H1 (cell line): ENCODE results near the gene KMT5B. TPM values are rescaled to one million over a fixed set of nuclear protein-coding genes. Genes with fewer than 3 reads are reported as not detected.

ENCODE experiments used
- CTCF ChIA-PET: fragments of 300-600 bp; sonication (Branson Sonifier 250); formaldehyde crosslinking; loops from one replicate; lab custom pipeline; 2021; ENCODE audit not compliant: partially characterized antibody; lab: Charles Lee
- POLR2A ChIA-PET: fragments of 300-600 bp; sonication (Branson Sonifier 250); formaldehyde crosslinking; loops from one replicate; lab custom pipeline; 2021; ENCODE audit warnings: inconsistent platforms; ENCODE audit not compliant: partially characterized antibody; lab: Charles Lee
- DNase-seq, 2 experiments: peaks; one replicate each; pipeline versions ENCODE4 v3.0.0 to v3.0.0-alpha.2; 2010 to 2022; ENCODE audit warnings: low spot score in 2 of 2, low read depth in 1 of 2, mixed read lengths in 1 of 2
- FAIRE-seq: peaks from 2 replicates; lab custom pipeline; 2011; peaks lifted over from hg19 to GRCh38; lab: Jason Lieb, UNC
- H2AFZ ChIP-seq: 2 replicates; pipeline ENCODE4 v1.8.1; 2012; ENCODE audit warnings: low read length, inconsistent platforms
- H2AK5ac ChIP-seq: 2 replicates; pipeline ENCODE4 v1.6.1; 2013; ENCODE audit warnings: low read depth, low read length
- H2BK120ac ChIP-seq: replicated peaks from 2 replicates; pipeline ENCODE3; 2013; ENCODE audit warnings: low read depth, low read length, inconsistent platforms
- H2BK12ac ChIP-seq: 2 replicates; pipeline ENCODE4 v1.6.1; 2013; ENCODE audit warnings: low read depth, low read length
- H2BK15ac ChIP-seq: 2 replicates; pipeline ENCODE4 v1.6.1; 2013; ENCODE audit warnings: low read length
- H2BK20ac ChIP-seq: 2 replicates; pipeline ENCODE4 v1.6.1; 2013; ENCODE audit warnings: low read length
- H2BK5ac ChIP-seq: 2 replicates; pipeline ENCODE4 v1.6.1; 2013; ENCODE audit warnings: low read depth, low read length
- H3K14ac ChIP-seq: 2 replicates; pipeline ENCODE4 v1.6.1; 2013; ENCODE audit warnings: inconsistent platforms; ENCODE audit not compliant: insufficient read length
- H3K18ac ChIP-seq: 2 replicates; pipeline ENCODE4 v1.6.1; 2013; ENCODE audit warnings: low read length; ENCODE audit errors: extremely low read depth
- H3K23ac ChIP-seq: 2 replicates; pipeline ENCODE4 v1.6.1; 2013; ENCODE audit warnings: inconsistent platforms; ENCODE audit not compliant: insufficient read length
- H3K23me2 ChIP-seq: 2 replicates; pipeline ENCODE4 v1.6.1; 2013; ENCODE audit warnings: low read depth, low read length
- H3K27ac ChIP-seq: 2 replicates; pipeline ENCODE4 v1.6.1; 2011; ENCODE audit warnings: low read depth, low read length, inconsistent platforms
- H3K27me3 ChIP-seq, 4 experiments: replicated peaks in 1 of 4; 1 replicate in 1 of 4; 2 replicates in 3 of 4; pipeline versions ENCODE4 v1.6.1 to v1.8.1; 2011 to 2013; ENCODE audit warnings: low read length in 3 of 4, mild to moderate bottlenecking in 3 of 4, inconsistent platforms in 2 of 4, mixed read lengths in 2 of 4, moderate library complexity in 1 of 4; ENCODE audit not compliant: control insufficient read depth in 3 of 4, insufficient read depth in 3 of 4; ENCODE audit errors: extremely low read depth in 1 of 4
- H3K36me3 ChIP-seq, 4 experiments: 2 replicates each; pipeline versions ENCODE4 v1.6.1 to v1.8.1; 2011 to 2013; ENCODE audit warnings: mild to moderate bottlenecking in 4 of 4, low read length in 3 of 4, moderate library complexity in 2 of 4, control low read depth in 1 of 4, inconsistent platforms in 1 of 4; ENCODE audit not compliant: insufficient read depth in 4 of 4, control insufficient read depth in 2 of 4
- H3K4ac ChIP-seq: replicated peaks from 2 replicates; pipeline ENCODE3; 2013; ENCODE audit warnings: low read length, low read depth, mixed read lengths, inconsistent platforms; ENCODE audit not compliant: insufficient read length
- H3K4me1 ChIP-seq, 4 experiments: replicated peaks in 1 of 4; 1 replicate in 1 of 4; 2 replicates in 3 of 4; pipeline versions ENCODE4 v1.6.1 to v1.8.1; 2011 to 2013; ENCODE audit warnings: low read length in 3 of 4, inconsistent platforms in 2 of 4, mixed read lengths in 1 of 4; ENCODE audit not compliant: insufficient read depth in 4 of 4, control insufficient read depth in 3 of 4
- H3K4me2 ChIP-seq, 2 experiments: 2 replicates each; pipeline versions ENCODE4 v1.6.1 to v1.8.1; 2011 to 2013; ENCODE audit warnings: low read depth in 2 of 2, low read length in 2 of 2, control low read depth in 1 of 2, inconsistent platforms in 1 of 2, mild to moderate bottlenecking in 1 of 2; ENCODE audit not compliant: insufficient read depth in 1 of 2
- H3K4me3 ChIP-seq, 4 experiments: fragments of 200-600, 300-600 bp in 1 of 4; sonication (generic), shearing (Covaris generic), sonication (Bioruptor Twin) in 1 of 4; 2 replicates each; pipeline versions ENCODE4 v1.5.1 to v1.8.1; 2011 to 2016; ENCODE audit warnings: low read length in 4 of 4, low read depth in 3 of 4, control low read depth in 2 of 4, inconsistent platforms in 2 of 4, mild to moderate bottlenecking in 2 of 4, mixed read lengths in 1 of 4, moderate library complexity in 1 of 4; ENCODE audit not compliant: insufficient read depth in 2 of 4; ENCODE audit errors: extremely low read depth in 1 of 4
- H3K56ac ChIP-seq: replicated peaks from 2 replicates; pipeline ENCODE3; 2013; ENCODE audit warnings: low read depth, mild to moderate bottlenecking, mixed read lengths, low read length, inconsistent platforms; ENCODE audit not compliant: insufficient read length
- H3K79me1 ChIP-seq: 2 replicates; pipeline ENCODE4 v1.6.1; 2013; ENCODE audit warnings: low read depth, low read length, control low read depth
- H3K79me2 ChIP-seq, 2 experiments: 2 replicates each; pipeline versions ENCODE4 v1.6.1 to v1.8.1; 2012 to 2013; ENCODE audit warnings: low read length in 2 of 2, mild to moderate bottlenecking in 2 of 2, inconsistent platforms in 1 of 2; ENCODE audit not compliant: insufficient read depth in 2 of 2, control insufficient read depth in 1 of 2
- H3K9ac ChIP-seq, 4 experiments: replicated peaks in 1 of 4; 1 replicate in 1 of 4; 2 replicates in 3 of 4; pipeline versions ENCODE4 v1.6.1 to v1.8.1; 2011 to 2013; ENCODE audit warnings: low read depth in 3 of 4, low read length in 3 of 4, control low read depth in 2 of 4, mild to moderate bottlenecking in 2 of 4, moderate library complexity in 2 of 4, inconsistent platforms in 1 of 4; ENCODE audit errors: extremely low read depth in 1 of 4
- H3K9me3 ChIP-seq, 2 experiments: 2 replicates each; pipeline versions ENCODE4 v1.6.1 to v1.8.1; 2012 to 2013; ENCODE audit warnings: mild to moderate bottlenecking in 2 of 2, moderate library complexity in 2 of 2, control low read depth in 1 of 2, inconsistent platforms in 1 of 2, low read depth in 1 of 2, low read length in 1 of 2, mixed read lengths in 1 of 2; ENCODE audit not compliant: insufficient read depth in 2 of 2
- H4K20me1 ChIP-seq, 2 experiments: replicated peaks in 1 of 2; 2 replicates each; pipeline versions ENCODE3 to v1.8.1; 2011 to 2013; ENCODE audit warnings: inconsistent platforms in 2 of 2, low read length in 2 of 2, mild to moderate bottlenecking in 1 of 2; ENCODE audit not compliant: insufficient read depth in 2 of 2, control insufficient read depth in 1 of 2
- H4K5ac ChIP-seq: 2 replicates; pipeline ENCODE4 v1.6.1; 2013; ENCODE audit warnings: low read length, low read depth, mixed read lengths, inconsistent platforms; ENCODE audit not compliant: insufficient read length
- H4K8ac ChIP-seq: 2 replicates; pipeline ENCODE4 v1.8.0; 2013; ENCODE audit warnings: mild to moderate bottlenecking, moderate library complexity, low read length, inconsistent platforms; ENCODE audit not compliant: insufficient read depth; ENCODE audit errors: extremely low read depth
- H4K91ac ChIP-seq: replicated peaks from 2 replicates; pipeline ENCODE3; 2013; ENCODE audit warnings: low read length, mixed read lengths, inconsistent platforms; ENCODE audit not compliant: insufficient read length
- BCL11A ChIP-seq, 2 experiments: IDR thresholded peaks; one replicate each; pipeline ENCODE4 v1.6.1; 2011; ENCODE audit warnings: low read depth in 2 of 2, low read length in 2 of 2, mild to moderate bottlenecking in 2 of 2
- CBX5 ChIP-seq: fragments of 300-800, 300-1000 bp; sonication (generic); IDR thresholded peaks from 2 replicates; pipeline ENCODE4 v1.7.1; 2016; ENCODE audit warnings: antibody characterized with exemption, low read length, low read depth
- CHD2 ChIP-seq: IDR thresholded peaks from 2 replicates; pipeline ENCODE4 v1.6.1; 2012; ENCODE audit warnings: low read length, improper control_type of control experiment
- CREB1 ChIP-seq: IDR thresholded peaks from 2 replicates; pipeline ENCODE4 v1.6.1; 2012; ENCODE audit warnings: inconsistent platforms
- KDM1A ChIP-seq: fragments of 200-600, 300-600 bp; sonication (generic); IDR thresholded peaks from 2 replicates; pipeline ENCODE4 v1.7.1; 2016; ENCODE audit warnings: mild to moderate bottlenecking, low read length, borderline replicate concordance
- KDM5A ChIP-seq: fragments of 200-600 bp; IDR thresholded peaks from 2 replicates; pipeline ENCODE4 v1.7.1; 2012; ENCODE audit warnings: mild to moderate bottlenecking, low read length, inconsistent platforms, mixed read lengths
- NANOG ChIP-seq: IDR thresholded peaks from 2 replicates; pipeline ENCODE4 v1.6.1; 2011; ENCODE audit warnings: low read length, low read depth, mild to moderate bottlenecking, inconsistent platforms; ENCODE audit not compliant: insufficient read depth, poor library complexity, severe bottlenecking
- PHF8 ChIP-seq: fragments of 200-600 bp; sonication (generic); conservative IDR thresholded peaks from 2 replicates; pipeline ENCODE4 v1.7.1; 2012; ENCODE audit warnings: low read depth, mild to moderate bottlenecking, inconsistent platforms, low read length, moderate library complexity
- RBBP5 ChIP-seq: IDR thresholded peaks from 2 replicates; pipeline ENCODE4 v1.7.1; 2012; ENCODE audit warnings: low read depth, mild to moderate bottlenecking, inconsistent platforms, low read length, moderate library complexity, borderline replicate concordance
- RNF2 ChIP-seq: fragments of 200-900, 300-1000 bp; sonication (generic); IDR thresholded peaks from 2 replicates; pipeline ENCODE4 v1.7.1; 2016; ENCODE audit warnings: borderline replicate concordance, low read depth, mild to moderate bottlenecking, antibody characterized with exemption, low read length; ENCODE audit not compliant: poor library complexity, severe bottlenecking; ENCODE audit errors: missing control alignments
- SIX5 ChIP-seq: IDR thresholded peaks from 2 replicates; pipeline ENCODE4 v1.6.1; 2011; ENCODE audit warnings: mild to moderate bottlenecking, low read depth, low read length
- TCF12 ChIP-seq: IDR thresholded peaks from 2 replicates; pipeline ENCODE4 v1.6.1; 2011; ENCODE audit warnings: low read depth, mild to moderate bottlenecking, low read length
- YY1 ChIP-seq: IDR thresholded peaks from 2 replicates; pipeline ENCODE4 v1.6.1; 2011; ENCODE audit warnings: low read depth, mild to moderate bottlenecking, low read length
- polyA plus RNA-seq, 7 experiments: library from polyadenylated mRNA; depleted of rRNA in 3 of 7; stranded (reverse) in 5 of 7; unstranded in 2 of 7; fragments of >200 nt in 5 of 7; fragments of 200-250 nt in 2 of 7; gene quantifications; 1 replicate in 5 of 7; 2 replicates in 1 of 7; 4 replicates in 1 of 7; pipeline versions ENCODE4 v1.2.1 to v1.2.3, GENCODE V29; 2011 to 2013; ENCODE audit warnings: missing spikeins in 2 of 7, mixed read lengths in 2 of 7
- total RNA-seq: library from RNA; stranded (reverse); fragmentation: NEBNext Ultra II Directional; extraction: Animal tissue kit (Norgen Biotek cat#: 25700); gene quantifications from 2 replicates; pipeline ENCODE4 v1.2.1, GENCODE V29; 2021

KMT5B gene
- total and polyA plus RNA-seq, 2 of the 8 experiments (the other 6 are each of a cell fraction or from before 2014, with no cell fraction given) = 11.0 to 40.8 TPM

DNA sequence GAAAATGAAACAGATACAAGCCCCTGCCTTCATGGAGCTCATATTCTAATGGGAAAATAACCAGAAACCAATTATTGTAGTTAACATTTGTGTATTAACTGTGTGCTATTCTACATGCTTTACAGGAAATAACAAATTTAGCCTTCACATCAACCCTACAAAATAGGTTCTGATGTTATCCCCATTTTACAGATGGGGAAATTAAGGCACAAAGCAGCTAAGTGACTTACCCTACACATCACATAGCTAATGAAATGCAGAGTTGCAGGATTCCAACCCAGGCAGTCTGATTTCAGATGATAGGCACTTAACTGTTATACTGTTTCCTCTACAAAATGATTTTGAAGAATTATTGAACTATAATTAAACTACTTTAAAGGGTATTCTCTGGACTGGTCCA, 43.7 kb downstream of the KMT5B start:
- H2BK15ac ChIP-seq = no peak overlapping the region
- H3K79me1 ChIP-seq = peaks cover 2% of the 10 kb centered on the region; the same call in 1 of the 2 replicates
- H2BK120ac ChIP-seq = no peak overlapping the region
- H4K8ac ChIP-seq = no peak overlapping the region
- TF ChIP-seq CBX5 (no peak), BCL11A (IDR thresholded peaks at IDR 0.05; ENCODE audit: low read depth in 2 of 2, low read length in 2 of 2) (no peak), CHD2 (no peak), SIX5 (no peak), KDM5A (no peak), RNF2 (no peak), TCF12 (no peak), KDM1A (no peak), RBBP5 (no peak), NANOG (no peak), YY1 (no peak), CREB1 (no peak), PHF8 (no peak)
- no peak overlapping the region for H2AK5ac ChIP-seq
- no peak overlapping the region for H2BK20ac ChIP-seq
- H3K9ac ChIP-seq = no peak overlapping the region
- H2BK5ac ChIP-seq = no peak overlapping the region
- H3K4me1 ChIP-seq = no peaks in the 10 kb centered on the region
- ChIA-PET CTCF (interaction anchor here (0.9 to 1.2 kb wide), 2 partner anchors 41 to 75 kb away, joined by 3 to 4 read pairs; no protein-coding TSS in a partner anchor), POLR2A (interaction anchor here (0.7 to 2.5 kb wide), 3 partner anchors 10 to 61 kb away, joined by 3 to 8 read pairs (median 3); no protein-coding TSS in a partner anchor)
- H3K27ac ChIP-seq = no peak overlapping the region
- FAIRE-seq (no peak), DNase-seq (no peak)
- no peak overlapping the region for H3K4ac ChIP-seq
- H3K56ac ChIP-seq = no peak overlapping the region
- no peaks in the 10 kb centered on the region for H3K9me3 ChIP-seq
- H4K91ac ChIP-seq = no peak overlapping the region
- H3K27me3 ChIP-seq = no peaks in the 10 kb centered on the region
- no peaks in the 10 kb centered on the region for H3K79me2 ChIP-seq
- H3K23me2 ChIP-seq = no peaks in the 10 kb centered on the region
- H3K14ac ChIP-seq = no peak overlapping the region
- H3K4me3 ChIP-seq = no peak overlapping the region
- no peak overlapping the region for H3K4me2 ChIP-seq
- no peak overlapping the region for H2BK12ac ChIP-seq
- peaks cover 17 to 77% (median 63%) of the 10 kb centered on the region in 4 experiments for H3K36me3 ChIP-seq
- no peak overlapping the region for H4K5ac ChIP-seq
- H3K18ac ChIP-seq = no peak overlapping the region
- H4K20me1 ChIP-seq = no peaks in the 10 kb centered on the region
- no peak overlapping the region for H2AFZ ChIP-seq
- no peak overlapping the region for H3K23ac ChIP-seq
